ENCODE measurements around the gene COG1. TPM values are rescaled to one million over a fixed set of nuclear protein-coding genes. Genes with fewer than 3 reads are reported as not detected.

Gene COG1
- total RNA-seq, 1 donor from 2014 or later, result 37.0 TPM

DNA sequence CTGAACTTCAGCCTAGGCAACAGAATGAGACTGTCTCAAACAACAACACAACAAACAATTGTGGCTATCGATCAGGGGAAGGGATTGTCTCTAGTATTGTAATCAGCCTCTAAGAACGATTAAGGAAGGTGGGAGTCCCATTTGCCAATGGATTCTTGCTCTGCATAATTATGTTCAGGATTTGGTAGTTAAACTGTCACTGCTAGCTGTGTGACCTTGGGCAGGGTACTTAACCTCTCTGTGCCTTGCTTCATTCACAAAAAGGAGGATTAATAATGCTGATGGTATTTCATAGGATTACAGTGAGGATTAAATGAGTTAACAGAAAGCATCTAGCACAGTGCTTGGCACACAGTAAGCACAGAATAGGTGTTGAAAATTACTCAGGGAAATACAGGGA lies 34.7 kb upstream of the COG1 start:
- H3K27me3 ChIP-seq, result peaks cover 26% of the 10 kb centered on the region
- no peak overlapping the region for H3K4me3 ChIP-seq
- no peak for TF ChIP-seq CTCF (IDR thresholded peaks at IDR 0.05)
- no peak overlapping the region for H3K27ac ChIP-seq
- ATAC-seq (no peak), DNase-seq (no peak)
- intact Hi-C loops (cut with DNase I), result no loop called here
- H3K4me1 ChIP-seq, result peaks cover 9% of the 10 kb centered on the region
- H3K9me3 ChIP-seq, result no peaks in the 10 kb centered on the region
- H3K36me3 ChIP-seq, result no peaks in the 10 kb centered on the region

DNA sequence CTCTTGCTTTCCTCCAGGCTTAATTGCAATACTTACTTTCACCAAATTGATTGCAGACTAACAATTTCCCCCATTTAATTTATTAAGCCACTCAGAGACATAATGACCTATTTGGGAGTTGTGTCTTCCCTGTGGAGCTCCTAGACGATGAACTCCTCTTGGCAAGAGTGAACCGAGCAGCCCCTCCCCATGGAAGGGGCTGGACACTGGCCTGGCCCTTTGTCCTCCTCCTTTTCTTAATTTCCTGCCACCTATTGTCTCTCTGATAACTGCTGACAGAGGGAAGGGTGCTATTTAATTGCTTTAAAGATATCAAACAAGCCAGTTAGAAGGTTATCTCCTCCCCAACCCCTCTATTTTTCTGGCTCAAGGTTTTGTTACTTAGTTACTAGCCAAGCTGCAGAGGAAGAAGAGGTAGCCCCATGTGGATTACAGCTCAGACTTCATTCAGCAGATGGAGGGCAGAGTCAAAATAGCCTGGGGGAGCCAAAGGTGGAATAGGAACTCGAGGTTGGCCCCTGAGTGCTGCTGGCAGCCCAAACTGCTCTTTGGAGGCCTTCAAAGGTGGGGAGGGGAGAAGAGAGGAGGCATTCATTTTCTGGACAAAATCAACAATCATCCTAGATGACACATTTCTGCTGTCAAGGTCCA lies 31.8 kb upstream of the COG1 start:
- no peak for DNase-seq
- H3K36me3 ChIP-seq, result no peaks in the 10 kb centered on the region
- peaks cover 19% of the 10 kb centered on the region for H3K4me1 ChIP-seq
- ATAC-seq, result no peak
- TF ChIP-seq CTCF (IDR thresholded peaks at IDR 0.05), result no peak
- intact Hi-C loops (cut with DNase I), result no loop called here
- peaks cover 50% of the 10 kb centered on the region for H3K27me3 ChIP-seq
- H3K9me3 ChIP-seq, result no peaks in the 10 kb centered on the region
- no peak overlapping the region for H3K4me3 ChIP-seq
- no peak overlapping the region for H3K27ac ChIP-seq

- ATAC-seq (no peak), DNase-seq (no peak)
- H3K4me1 ChIP-seq, result peaks cover 14% of the 10 kb centered on the region
- no peak overlapping the region for H3K4me3 ChIP-seq
- no peaks in the 10 kb centered on the region for H3K36me3 ChIP-seq
- H3K27me3 ChIP-seq, result peaks cover 56% of the 10 kb centered on the region
- H3K27ac ChIP-seq, result no peak overlapping the region
- H3K9me3 ChIP-seq, result no peaks in the 10 kb centered on the region
- TF ChIP-seq CTCF (IDR thresholded peaks at IDR 0.05), result no peak
- intact Hi-C loops (cut with DNase I), result no loop called here
Measured at GRCh38 chr17:73163043-73163442, 29.8 kb upstream of the COG1 start.

- no peak for TF ChIP-seq CTCF (IDR thresholded peaks at IDR 0.05)
- Histone ChIP-seq H3K27ac (no peak overlapping the region), H3K4me1 (peaks cover 14% of the 10 kb centered on the region), H3K9me3 (no peaks in the 10 kb centered on the region), H3K36me3 (no peaks in the 10 kb centered on the region), H3K27me3 (peaks cover 56% of the 10 kb centered on the region), H3K4me3 (peak overlapping the region; percentile 36)
- DNase-seq (no peak), ATAC-seq (no peak)
- intact Hi-C loops (cut with DNase I), result no loop called here
Measured at GRCh38 chr17:73165616-73166404, 27.0 kb upstream of the COG1 start.

- no peaks in the 10 kb centered on the region for H3K36me3 ChIP-seq
- H3K27ac ChIP-seq, result no peak overlapping the region
- no peak for DNase-seq
- no peaks in the 10 kb centered on the region for H3K9me3 ChIP-seq
- TF ChIP-seq CTCF (IDR thresholded peaks at IDR 0.05), result no peak
- H3K4me1 ChIP-seq, result peaks cover 14% of the 10 kb centered on the region
- intact Hi-C loops (cut with DNase I), result no loop called here
- peaks cover 45% of the 10 kb centered on the region for H3K27me3 ChIP-seq
- peak overlapping the region; percentile 36 for H3K4me3 ChIP-seq
- ATAC-seq, result no peak
Measured at GRCh38 chr17:73166731-73167581, 25.9 kb upstream of the COG1 start.
